GM19468 (cell line): ENCODE data around the gene MKX.

Experiments
- ATAC-seq: cut with Tn5 transposase; IDR thresholded peaks from one replicate; pipeline ENCODE4 v1.9.1; 2021; ENCODE audit warnings: mild to moderate bottlenecking, moderate library complexity, moderate number of reproducible peaks; ENCODE audit not compliant: unreplicated experiment; ENCODE audit errors: extremely low read depth

The MKX gene

DNA sequence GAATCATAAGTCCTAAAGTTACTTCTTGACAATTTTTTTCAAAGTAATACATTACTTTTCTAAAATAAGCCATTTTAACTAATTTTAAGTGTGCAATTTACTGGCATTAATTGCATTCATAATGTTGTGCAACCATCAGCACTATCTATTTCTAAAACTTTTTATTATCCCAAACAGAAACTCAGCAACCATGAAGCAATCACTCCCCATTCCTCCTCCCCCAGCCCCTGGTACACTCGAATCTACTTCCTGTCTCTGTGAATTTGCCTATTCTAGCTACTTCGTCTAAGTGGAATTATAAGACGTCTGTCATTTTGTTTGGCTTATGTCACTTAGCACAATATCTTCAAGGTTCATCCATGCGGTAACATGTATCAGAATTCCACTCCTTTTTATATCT, 84.9 kb downstream of the MKX start:
- ATAC-seq, result no peak

DNA sequence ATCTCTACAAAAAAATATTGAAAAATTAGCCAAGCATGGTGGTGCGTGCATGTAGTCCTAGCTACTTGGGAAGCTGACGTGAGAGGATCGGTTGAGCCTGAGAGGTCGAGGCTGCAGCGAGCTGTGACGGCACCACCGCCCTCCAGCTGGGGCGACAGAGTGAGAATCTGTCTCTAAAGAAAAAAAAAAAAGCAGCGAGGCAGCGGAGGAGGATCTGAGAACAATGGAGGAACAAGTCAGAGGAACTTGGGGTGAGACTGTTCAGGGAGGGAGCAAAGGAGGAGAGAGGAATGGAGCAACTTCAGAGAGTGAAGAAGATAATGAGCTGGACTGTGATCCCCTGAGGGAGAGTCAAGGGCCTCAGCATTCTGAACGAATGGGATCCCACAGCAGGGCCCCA, 85.4 kb downstream of the MKX start:
- no peak for ATAC-seq

DNA sequence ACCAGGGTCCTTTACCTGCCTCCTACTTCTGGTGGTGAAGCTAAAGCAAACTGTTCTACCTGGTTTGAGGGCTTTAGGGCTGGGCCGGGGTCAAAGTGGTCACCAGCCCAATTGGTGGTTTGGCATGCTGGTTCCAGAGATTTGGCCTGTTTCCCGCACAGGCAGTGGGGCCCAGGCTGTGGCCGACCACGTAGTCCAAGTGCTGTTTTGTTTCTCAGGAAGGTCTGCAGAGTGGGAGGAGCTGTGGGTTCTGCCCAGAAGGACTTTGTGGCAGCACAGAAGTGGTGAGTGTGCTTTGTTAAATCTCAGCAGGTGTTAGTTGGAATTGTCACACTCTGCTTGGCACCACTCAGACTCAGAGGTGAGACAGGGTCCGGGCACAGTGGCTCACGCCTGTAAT, 85.8 kb downstream of the MKX start:
- no peak for ATAC-seq

DNA sequence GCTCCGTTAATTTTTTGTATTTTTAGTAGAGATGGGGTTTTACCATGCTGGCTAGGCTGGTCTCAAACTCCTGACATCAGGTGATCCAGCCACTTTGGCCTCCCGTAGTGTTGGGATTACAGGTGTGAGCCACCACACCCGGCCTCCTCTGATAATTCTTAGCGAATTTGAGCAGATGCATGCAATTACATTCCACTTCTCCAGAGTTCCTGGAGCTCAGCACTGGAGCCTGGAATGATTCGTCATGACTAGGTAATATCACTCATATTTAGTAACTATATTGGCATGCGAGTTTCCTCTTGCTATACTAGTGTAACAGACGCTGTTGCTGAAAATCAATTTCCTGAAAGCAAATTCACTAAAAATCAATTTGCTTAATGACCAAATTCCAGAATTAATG, 86.8 kb downstream of the MKX start:
- ATAC-seq, result no peak

DNA sequence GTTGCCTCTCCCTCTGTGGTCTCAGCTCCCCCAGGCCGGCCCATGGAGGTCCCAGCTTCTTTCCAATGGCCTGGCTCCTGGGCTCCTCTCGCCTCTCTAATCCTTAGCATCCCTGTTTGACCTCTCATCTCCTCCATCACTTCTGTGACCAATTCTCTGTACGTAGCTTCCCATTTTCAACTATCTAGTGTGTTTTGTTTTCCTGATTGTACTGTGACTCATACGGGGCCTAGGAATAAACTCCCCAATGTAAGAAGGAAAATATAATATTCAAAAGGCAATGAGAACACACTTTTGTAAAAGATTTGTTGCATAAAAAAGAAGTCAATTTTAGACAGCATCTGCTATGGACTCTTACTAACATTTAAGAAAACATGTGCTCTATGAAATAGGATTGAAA, 90.3 kb downstream of the MKX start:
- ATAC-seq, result no peak

DNA sequence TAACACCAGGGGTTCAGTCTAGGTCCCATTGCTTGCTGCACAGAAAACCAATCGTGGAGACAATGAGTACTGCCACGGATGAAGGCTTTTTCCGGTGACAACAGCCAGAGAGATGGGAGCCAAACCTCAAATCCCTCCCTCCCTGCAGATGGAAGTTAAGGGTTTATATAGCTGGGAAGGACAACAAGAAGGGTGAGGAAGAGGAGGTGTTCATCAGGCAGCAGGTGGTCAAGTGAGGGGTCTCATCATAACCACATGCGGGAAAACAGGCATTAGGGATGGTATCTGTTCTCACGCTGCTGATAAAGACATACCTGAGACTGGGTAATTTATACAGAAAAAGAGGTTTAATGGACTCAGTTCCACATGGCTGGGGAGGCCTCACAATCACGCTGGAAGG, 91.3 kb downstream of the MKX start:
- ATAC-seq, result no peak

DNA sequence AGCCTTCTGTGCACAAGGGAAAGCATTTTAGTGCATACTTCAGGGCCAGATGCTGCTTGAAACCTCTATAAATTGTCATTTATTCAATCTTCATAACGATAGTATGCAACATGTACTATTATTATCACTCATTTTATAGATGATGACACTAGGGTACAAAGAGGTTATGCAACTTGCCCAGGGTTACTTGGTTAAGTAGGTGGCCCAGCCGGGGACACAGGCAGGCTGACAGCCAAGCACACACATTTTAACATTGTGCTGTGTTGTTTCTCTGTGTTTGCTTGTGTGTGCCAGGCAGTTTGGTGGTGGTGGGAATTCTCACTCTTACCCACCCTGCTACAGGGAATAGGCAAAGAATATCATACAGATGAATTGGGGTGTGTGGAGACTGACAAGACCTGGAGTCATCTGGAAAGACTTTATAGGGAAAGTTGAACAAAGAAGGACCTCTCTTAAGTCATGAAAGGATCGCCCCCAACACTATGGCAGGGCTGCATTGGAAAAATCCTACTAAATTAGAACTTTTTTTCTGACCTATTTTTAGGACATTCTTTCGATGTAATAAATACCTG, 98.9 kb downstream of the MKX start:
- no peak for ATAC-seq

DNA sequence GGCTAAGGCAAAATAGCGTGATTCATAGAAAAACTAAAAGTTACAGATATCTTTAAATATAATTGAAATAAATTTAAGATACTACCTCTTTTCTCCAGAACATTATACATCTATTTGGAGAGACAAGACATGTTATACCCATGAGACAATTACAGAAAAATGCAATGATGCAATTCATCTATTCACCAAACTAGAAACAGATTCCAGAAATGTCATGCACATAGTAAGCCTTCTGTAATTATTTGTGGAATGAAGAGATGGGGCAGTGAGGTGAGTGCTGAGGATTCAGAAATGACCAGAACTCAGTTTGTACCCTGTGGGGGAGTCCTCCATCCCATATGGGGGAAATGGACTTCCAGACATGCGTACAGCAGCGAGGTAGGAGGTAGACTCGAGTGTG, 99.4 kb downstream of the MKX start:
- ATAC-seq, result no peak

DNA sequence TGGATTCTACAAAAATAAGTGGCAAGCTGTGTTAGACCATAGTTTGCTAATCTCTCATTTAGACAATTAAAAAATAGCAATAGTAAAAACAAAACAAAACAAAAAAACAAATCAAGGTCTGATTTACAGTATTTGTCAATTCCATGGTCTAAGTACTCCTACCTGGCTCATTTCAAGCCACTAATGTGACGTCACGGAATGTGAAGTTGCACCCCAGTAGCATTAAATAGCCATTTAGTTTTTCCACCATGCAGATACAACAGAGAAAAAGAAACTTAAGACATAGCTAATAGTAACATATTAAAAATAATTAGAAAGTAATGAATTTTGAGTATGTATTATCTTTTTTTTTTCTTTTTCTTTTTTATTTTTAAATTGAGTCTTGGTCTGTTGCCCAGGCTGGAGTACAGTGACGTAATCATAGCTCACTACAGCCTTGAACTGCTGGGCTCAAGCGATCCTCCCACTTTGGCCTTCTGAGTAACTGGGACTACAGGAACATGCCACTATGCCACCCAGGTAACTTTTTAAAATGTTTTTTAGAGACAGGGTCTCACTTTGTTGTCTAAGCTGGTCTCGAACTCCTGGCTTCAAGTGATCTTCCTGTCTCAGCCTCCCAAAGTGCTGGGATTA, 101.2 kb downstream of the MKX start:
- ATAC-seq, result no peak

DNA sequence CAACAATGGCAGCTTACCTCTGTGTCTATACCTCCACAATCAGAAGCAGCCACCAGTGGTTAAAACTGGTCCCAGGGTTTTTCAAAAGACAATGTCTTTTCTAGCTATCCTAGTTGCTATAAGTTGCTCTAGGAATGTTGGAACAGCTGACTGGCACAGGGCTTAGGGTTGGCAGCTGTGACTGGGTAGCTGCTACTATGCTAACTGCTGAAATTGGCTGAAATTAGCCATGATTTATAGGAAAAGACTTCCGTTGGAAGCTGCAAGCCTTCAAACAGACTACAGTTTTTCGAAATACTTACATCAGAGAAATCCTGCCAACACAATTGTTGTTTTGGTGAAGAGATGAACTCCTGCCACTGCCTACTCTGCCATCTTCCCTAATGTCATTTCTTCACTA, 102.3 kb downstream of the MKX start:
- no peak for ATAC-seq

DNA sequence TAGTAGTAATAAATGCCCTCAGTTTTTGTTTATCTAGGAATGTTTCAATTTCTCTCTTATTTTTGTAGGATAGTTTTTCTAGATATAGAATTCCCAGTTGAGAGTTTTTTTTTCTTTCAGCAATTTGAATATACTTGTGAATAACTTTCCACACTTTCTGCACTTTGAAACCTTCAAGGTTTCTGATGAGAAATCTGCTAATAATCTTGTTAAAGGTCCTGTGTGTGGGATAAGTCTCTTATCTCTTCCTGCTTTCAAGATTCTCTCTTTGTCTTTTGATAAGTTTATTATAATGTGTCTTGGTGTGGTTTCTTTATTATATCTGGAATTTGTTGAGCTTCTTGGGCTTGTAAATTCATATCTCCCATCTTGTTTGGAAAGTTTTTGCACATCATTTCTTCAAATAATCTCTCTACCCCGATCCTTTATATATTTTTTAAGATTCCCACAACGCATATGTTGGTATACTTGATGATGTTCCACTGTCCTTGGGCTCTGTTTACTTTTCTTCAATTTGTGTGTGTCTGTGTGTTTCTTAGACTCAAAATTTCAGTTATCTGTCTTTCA, 103.5 kb downstream of the MKX start:
- ATAC-seq, result no peak

DNA sequence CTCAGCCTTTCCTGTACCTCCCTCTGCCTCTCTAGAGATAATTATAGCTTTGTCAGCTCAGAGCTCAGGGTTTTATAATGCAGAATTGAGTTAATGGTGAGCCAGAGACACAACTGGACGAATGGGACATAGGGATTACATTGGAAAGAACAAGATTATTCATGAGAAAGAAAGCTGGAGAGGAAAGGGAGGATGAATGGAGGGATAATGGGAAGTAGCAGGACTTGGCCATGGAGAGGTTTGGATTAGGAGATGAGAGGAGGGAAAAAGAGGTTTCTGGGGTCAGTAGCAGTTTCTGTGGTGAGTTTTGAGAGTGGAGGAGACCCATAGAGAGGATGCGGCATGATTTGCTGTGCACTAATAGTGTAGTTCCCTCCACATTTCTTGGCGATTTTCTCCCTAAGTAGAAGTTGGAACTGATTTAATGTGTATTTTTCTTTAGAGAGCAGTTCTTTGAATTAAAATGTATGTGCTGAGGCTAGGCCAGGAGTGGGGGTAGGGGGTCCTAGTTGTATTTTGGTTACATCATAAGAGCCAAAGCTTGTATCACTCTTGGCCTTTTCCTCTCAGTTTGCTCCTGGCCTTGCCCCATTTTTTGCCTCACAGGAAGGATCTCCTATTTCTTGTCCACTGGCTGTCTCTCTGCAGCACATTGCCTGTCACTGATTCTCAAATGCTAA, 107.4 kb downstream of the MKX start:
- no peak for ATAC-seq

DNA sequence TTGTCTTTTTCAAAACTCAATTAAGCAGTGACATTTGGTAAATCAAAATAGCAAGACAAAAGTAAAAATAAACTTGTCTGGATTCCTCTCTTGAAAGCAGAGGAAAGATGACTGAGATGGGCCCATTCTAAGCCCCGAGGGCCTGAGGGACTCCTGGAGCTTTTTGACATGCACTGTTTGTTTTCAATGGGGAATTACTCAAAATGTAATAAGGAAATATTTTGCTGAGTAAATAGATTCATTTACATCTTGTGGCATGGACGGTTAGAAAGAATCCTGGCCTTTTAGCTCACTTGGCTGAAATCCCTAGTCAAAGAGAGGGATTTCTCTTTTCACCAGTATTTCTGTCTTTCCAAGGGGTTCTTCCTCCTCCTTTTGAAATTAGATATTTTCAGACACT, 108.0 kb downstream of the MKX start:
- ATAC-seq, result no peak

DNA sequence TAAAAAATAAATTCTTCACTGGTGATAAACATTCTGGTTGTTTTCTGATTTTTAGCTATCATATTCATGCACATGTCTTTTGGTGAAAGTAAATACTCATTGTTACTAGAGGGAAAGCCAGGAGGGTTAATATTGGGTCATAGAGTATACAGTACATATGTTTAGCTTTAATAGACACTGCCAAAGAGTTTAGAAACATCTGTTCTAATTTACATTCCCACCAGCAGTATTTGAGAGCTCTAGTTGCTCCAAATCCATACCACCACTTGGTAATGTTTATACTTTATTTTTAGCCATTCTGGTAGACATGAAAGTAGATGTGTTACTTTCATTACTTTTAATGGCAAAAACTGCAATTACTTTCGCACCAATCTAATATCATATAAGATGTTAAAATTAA, 108.8 kb downstream of the MKX start:
- no peak for ATAC-seq

DNA sequence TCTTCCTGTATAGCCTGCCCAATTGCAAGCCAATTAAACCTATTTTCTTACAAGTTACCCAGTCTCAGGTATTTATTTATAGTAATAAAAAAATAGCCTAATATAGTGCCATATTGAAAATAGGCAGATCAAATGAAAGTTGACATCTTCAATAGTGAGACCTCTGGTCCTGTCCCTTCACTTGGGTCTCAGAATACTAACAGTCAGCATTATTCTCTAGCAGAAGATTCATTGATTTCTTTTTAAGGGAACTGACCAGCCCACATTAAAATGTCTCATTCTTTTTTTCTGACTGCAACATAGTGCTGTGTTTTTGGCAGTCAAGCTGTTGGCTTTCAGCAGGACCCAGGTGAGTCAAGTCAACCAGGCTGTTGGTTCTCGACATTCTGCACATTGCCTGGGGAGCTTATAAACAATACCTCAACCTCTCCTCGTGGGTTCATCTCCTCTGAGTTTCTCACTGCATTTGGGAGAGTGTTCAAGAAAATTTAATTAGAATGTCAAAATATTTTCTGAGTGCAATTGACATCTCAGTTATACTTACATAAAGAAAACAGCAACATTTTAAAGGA, 109.8 kb downstream of the MKX start:
- no peak for ATAC-seq

DNA sequence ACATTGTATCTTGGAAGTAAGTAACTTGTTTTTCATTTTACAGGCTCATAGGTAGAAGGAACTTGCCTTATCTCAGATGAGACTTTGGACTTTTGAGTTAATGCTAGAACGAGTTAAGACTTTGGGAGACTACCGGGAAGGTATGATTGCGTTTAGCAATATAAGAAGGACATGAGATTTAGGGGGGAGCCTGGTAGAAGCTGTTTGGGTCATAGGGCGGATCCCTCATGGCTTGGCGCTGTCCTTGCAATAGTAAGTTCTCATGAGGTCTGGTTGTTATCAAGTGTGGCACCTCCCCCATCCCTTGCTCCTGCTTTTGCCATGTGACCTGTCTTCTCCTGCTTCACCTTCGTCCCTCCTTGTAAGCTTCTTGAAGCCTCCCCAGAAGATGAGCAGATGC, 110.3 kb downstream of the MKX start:
- no peak for ATAC-seq

DNA sequence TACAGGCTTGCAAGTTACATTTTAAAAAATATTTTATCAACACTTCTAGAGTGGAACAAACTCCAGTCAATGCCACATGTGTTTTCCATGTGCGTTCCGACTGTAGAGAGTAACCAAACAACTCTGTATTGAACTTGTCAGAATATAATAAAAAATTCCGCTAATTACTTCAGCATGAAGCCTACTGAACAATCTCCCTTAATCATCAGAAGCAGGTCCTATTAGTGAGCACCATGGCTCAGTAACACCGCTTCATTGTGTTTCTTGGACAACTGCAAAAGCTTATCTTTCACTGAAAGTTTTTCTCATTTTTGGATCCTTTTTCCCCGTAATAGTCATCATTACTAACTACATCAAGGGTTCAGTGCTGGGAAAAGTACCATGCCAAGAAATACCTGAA, 117.0 kb downstream of the MKX start:
- no peak for ATAC-seq

DNA sequence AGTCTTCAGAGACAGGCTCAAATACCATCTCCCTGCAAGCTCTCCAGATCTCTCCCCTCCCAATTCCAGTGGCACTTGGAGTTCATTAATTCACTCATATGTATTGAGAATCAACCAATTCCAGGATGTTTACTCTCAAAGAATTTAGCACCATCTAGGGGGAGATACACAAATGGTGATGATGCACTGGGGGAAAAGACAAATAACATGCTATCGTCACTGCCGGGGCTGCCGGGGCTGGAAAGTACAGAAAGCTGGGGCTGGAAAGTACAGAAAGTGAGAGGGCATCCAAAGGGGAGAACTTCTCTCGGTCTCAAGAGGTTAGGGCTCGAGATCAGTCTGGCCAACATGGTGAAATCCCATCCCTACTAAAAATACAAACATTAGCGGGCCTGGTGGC, 118.7 kb downstream of the MKX start:
- ATAC-seq, result no peak

DNA sequence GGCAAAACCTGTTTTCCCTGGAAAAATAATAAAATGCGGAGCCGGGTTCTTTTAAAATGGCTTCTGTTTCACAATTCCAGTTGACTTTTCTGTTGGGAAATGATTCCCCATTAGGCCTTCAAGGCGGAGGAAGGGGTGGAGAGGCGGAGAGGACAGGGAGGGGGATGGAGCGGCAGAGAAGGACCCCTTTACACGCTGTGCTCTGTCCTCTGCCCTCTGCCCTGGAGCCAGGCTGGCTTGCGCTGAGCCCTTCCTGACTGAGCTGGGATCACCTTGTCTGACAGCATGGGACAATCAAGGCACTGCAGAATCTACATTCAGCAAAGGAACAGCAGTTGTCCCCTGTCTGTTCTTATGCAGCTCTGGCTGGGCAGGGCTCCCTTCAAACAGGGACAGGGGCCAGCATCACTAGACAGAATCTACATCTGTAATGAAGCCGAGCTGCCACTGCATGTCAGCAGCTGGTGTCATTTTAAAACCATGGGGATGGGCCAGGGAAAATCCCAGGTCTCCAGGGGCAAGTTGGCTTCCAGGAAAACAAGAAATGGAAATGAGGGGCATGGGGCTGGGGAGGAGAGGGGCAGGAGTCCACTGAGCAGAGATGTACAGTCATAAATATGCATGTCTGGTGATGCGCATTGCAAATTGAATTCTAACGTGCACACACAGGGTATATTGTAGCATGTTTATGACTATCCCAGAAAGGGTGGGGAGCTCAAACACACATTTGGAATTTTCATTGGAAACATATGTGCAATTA, 120.0 kb downstream of the MKX start:
- ATAC-seq, result no peak

DNA sequence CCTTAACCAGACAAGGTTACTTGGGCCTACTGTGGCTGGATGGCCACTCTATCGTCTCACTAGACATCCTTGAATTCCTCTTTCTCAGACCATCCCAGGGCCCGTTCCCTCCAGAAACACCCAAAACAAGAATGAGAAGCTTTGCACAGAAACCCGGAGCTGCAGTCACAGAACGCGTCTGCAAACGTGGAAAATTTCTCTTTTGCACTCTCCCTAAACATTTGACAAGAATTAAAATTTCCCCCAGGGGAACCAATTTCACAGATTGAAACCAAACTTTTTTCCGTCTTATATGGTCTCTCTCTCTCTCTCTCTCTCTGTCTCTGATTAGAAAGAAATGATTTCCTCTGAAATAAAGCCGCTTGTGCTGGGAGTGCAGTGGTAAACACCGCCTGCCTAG, 120.7 kb downstream of the MKX start:
- no peak for ATAC-seq
